Mesothelial cell of epicardium (in vitro differentiated cells): ENCODE data around the gene KPNA4. TPM values are rescaled to one million over a fixed set of nuclear protein-coding genes. Genes with fewer than 3 reads are reported as not detected.

Experiments
- DNase-seq, 2 experiments: peaks; one replicate each; pipeline ENCODE4 v3.0.0; 2021; ENCODE audit warnings: low spot score in 2 of 2; ENCODE audit not compliant: unreplicated experiment in 2 of 2
- H3K27ac Mint-ChIP-seq: 2 replicates; pipeline ENCODE4 v1.8.0; 2021; ENCODE audit warnings: mixed read lengths
- H3K27me3 Mint-ChIP-seq: 2 replicates; pipeline ENCODE4 v1.8.0; 2021; ENCODE audit warnings: low read depth, mixed read lengths
- H3K36me3 Mint-ChIP-seq: 2 replicates; pipeline ENCODE4 v1.8.0; 2021; ENCODE audit warnings: mixed read lengths
- H3K4me1 Mint-ChIP-seq: 2 replicates; pipeline ENCODE4 v1.8.0; 2021; ENCODE audit warnings: mixed read lengths
- H3K4me3 Mint-ChIP-seq: 2 replicates; pipeline ENCODE4 v1.8.0; 2021; ENCODE audit warnings: mild to moderate bottlenecking, moderate library complexity, mixed read lengths
- H3K9me3 Mint-ChIP-seq: 2 replicates; pipeline ENCODE4 v1.8.0; 2021; ENCODE audit warnings: mixed read lengths
- total RNA-seq: library from RNA; stranded (reverse); gene quantifications from 3 replicates; pipeline ENCODE4 v1.2.1, GENCODE V29; 2021
- TF ChIP-seq, protein P1 (sequence below): fragments of 200-600 bp; sonication (generic); IDR thresholded peaks from one replicate; pipeline ENCODE4 v1.5.0; 2021; ENCODE audit warnings: antibody characterized with exemption; ENCODE audit not compliant: unreplicated experiment

The KPNA4 gene
- total RNA-seq, 1 donor from 2014 or later, result 61.1 TPM

GRCh38 chr3:160482796-160483195 lies 82.6 kb downstream of the KPNA4 start:
- H3K9me3 Mint-ChIP-seq, result no peaks in the 10 kb centered on the region
- no peaks in the 10 kb centered on the region for H3K27me3 Mint-ChIP-seq
- DNase-seq, result no peak
- H3K4me3 Mint-ChIP-seq, result no peak overlapping the region
- peaks cover 5% of the 10 kb centered on the region for H3K4me1 Mint-ChIP-seq
- TF ChIP-seq, protein P1, sequence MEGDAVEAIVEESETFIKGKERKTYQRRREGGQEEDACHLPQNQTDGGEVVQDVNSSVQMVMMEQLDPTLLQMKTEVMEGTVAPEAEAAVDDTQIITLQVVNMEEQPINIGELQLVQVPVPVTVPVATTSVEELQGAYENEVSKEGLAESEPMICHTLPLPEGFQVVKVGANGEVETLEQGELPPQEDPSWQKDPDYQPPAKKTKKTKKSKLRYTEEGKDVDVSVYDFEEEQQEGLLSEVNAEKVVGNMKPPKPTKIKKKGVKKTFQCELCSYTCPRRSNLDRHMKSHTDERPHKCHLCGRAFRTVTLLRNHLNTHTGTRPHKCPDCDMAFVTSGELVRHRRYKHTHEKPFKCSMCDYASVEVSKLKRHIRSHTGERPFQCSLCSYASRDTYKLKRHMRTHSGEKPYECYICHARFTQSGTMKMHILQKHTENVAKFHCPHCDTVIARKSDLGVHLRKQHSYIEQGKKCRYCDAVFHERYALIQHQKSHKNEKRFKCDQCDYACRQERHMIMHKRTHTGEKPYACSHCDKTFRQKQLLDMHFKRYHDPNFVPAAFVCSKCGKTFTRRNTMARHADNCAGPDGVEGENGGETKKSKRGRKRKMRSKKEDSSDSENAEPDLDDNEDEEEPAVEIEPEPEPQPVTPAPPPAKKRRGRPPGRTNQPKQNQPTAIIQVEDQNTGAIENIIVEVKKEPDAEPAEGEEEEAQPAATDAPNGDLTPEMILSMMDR, result no peak
- no peak overlapping the region for H3K27ac Mint-ChIP-seq
- H3K36me3 Mint-ChIP-seq, result no peaks in the 10 kb centered on the region

- Mint-ChIP-seq H3K9me3 (no peaks in the 10 kb centered on the region), H3K4me3 (no peak overlapping the region), H3K36me3 (no peaks in the 10 kb centered on the region), H3K27me3 (no peaks in the 10 kb centered on the region), H3K27ac (no peak overlapping the region), H3K4me1 (peaks cover 9% of the 10 kb centered on the region)
- TF ChIP-seq, protein P1, result no peak
- no peak for DNase-seq
Measured at GRCh38 chr3:160481856-160482255, 83.5 kb downstream of the KPNA4 start.

DNA sequence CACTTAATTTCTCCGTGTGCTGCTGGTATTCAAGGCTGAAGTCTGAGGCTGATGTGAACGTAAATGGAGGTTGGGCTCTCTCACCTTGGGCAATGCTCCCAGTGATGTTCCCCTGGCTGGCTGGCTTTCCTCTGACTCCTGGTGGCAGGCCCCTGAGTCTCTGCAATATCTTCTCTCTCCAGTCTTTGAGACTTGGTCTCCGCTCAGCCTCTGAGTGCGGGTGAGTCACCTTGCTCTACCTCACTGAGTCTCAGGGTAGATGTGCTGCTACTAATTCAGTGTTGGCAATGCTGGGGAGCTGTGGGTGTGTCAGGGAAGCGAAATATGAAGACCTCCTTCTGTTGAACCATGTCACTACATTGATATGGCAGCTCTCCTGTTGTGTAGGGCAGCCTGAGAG lies 84.4 kb downstream of the KPNA4 start:
- no peaks in the 10 kb centered on the region for H3K27me3 Mint-ChIP-seq
- H3K36me3 Mint-ChIP-seq, result no peaks in the 10 kb centered on the region
- DNase-seq, result no peak
- H3K27ac Mint-ChIP-seq, result no peak overlapping the region
- H3K4me3 Mint-ChIP-seq, result no peak overlapping the region
- no peaks in the 10 kb centered on the region for H3K9me3 Mint-ChIP-seq
- H3K4me1 Mint-ChIP-seq, result peaks cover 9% of the 10 kb centered on the region
- TF ChIP-seq, protein P1, result no peak

DNA sequence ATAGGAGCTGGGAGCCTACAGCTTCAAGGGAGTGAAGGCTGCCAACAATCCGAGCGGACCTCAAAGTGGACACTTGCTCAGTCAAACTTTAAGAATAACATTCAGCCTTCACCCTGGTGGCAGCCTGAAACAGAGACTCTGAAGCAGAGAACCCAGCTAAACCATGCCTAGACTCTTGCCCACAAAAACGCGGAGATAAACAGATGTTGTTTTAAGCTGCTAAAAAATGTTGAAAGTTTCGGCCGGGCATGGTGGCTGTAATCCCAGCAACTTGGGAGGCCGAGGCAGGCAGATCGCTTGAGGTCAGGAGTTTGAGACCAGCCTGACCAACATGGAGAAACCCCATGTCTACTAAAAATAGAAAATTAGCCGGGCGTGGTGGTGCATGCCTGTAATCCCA lies 86.0 kb downstream of the KPNA4 start:
- TF ChIP-seq, protein P1, result no peak
- Mint-ChIP-seq H3K4me1 (peaks cover 9% of the 10 kb centered on the region), H3K4me3 (no peak overlapping the region), H3K27me3 (no peaks in the 10 kb centered on the region), H3K9me3 (no peaks in the 10 kb centered on the region), H3K36me3 (no peaks in the 10 kb centered on the region), H3K27ac (no peak overlapping the region)
- DNase-seq, result no peak

DNA sequence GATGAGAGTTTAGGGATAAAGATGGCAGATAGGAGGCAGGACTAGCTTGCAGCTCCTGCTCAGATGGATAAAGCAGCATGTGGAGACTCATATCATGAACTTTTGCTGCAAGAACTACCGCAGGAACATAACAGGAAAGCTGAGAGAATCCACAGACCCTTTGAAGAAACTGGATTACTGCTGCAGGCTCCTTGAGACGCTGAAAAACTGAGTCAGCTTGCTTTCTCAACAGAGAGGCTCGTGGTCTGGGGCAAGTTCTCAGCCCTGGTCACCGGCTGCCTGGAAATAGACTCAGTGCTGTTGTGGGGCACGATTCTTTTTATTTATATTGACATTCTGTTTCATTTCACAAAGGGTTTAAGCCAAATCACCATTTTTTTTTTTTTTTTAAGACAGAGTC lies 87.0 kb downstream of the KPNA4 start:
- no peaks in the 10 kb centered on the region for H3K36me3 Mint-ChIP-seq
- H3K4me3 Mint-ChIP-seq, result no peak overlapping the region
- H3K4me1 Mint-ChIP-seq, result peaks cover 9% of the 10 kb centered on the region
- H3K9me3 Mint-ChIP-seq, result no peaks in the 10 kb centered on the region
- DNase-seq, result no peak
- H3K27ac Mint-ChIP-seq, result no peak overlapping the region
- H3K27me3 Mint-ChIP-seq, result no peaks in the 10 kb centered on the region
- TF ChIP-seq, protein P1, result no peak

DNA sequence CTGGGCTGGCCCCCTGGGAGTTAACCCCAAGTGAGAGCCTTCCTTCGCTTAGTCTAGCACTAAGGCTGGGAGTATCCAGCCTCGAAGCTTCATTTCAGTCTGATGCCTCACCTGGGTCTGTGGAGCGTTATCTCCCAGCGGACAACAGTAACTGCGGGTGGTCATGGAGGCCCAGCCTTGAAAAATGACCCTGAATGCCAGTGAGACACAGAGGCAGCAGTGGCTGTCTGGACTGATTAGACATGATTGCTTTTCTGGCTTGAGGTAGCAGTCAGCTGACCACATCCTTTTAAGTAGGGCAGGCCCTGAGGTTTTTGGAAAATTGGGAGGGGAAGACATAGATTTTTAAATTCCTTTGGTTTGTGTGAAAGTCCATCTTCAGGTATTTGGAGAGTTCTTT lies 87.6 kb downstream of the KPNA4 start:
- Mint-ChIP-seq H3K27ac (no peak overlapping the region), H3K4me1 (peaks cover 9% of the 10 kb centered on the region), H3K27me3 (no peaks in the 10 kb centered on the region), H3K4me3 (no peak overlapping the region), H3K9me3 (no peaks in the 10 kb centered on the region), H3K36me3 (no peaks in the 10 kb centered on the region)
- TF ChIP-seq, protein P1, result no peak
- DNase-seq, result no peak
